ENCODE measurements around the gene MTHFD2L. TPM values are rescaled to one million over a fixed set of nuclear protein-coding genes. Genes with fewer than 3 reads are reported as not detected.

The MTHFD2L gene
- total RNA-seq, 1 experiment from 2014 or later = 9.4 TPM

GRCh38 chr4:74308215-74308614 is 150.3 kb downstream of the MTHFD2L start, which contains the start of gene EPGN:
EPGN (plus strand) TSS chr4:74308470; CDS start chr4:74308534, 64 bp downstream.
- H3K36me3 Mint-ChIP-seq = no peaks in the 10 kb centered on the region
- no peaks in the 10 kb centered on the region for H3K27me3 Mint-ChIP-seq (ENCODE audit: low read depth)
- no peak for DNase-seq (ENCODE audit: low spot score)
- no peak within 1 kb of the TSS for H3K4me3 Mint-ChIP-seq
- ChIA-PET POLR2A (no interaction called here), CTCF (interaction anchor here (2.4 to 4.7 kb wide), 2 partner anchors 80 to 119 kb away, joined by 12 to 26 read pairs; no protein-coding TSS in a partner anchor)
- H3K4me1 Mint-ChIP-seq = no peaks in the 10 kb centered on the region
- TF ChIP-seq ESRRA (CRISPR knock-in tag; IDR thresholded peaks at IDR 0.05; ENCODE audit: borderline replicate concordance) (no peak), TP53 (CRISPR knock-in tag; IDR thresholded peaks at IDR 0.05) (no peak), NFE2L1 (CRISPR knock-in tag; IDR thresholded peaks at IDR 0.05) (no peak), TEAD1 (CRISPR knock-in tag; IDR thresholded peaks at IDR 0.05) (no peak), SMAD3 (CRISPR knock-in tag; IDR thresholded peaks at IDR 0.05; ENCODE audit: borderline replicate concordance) (no peak), ZMAT4 (CRISPR knock-in tag; IDR thresholded peaks at IDR 0.05) (no peak), RELA (CRISPR knock-in tag; IDR thresholded peaks at IDR 0.05; ENCODE audit: borderline replicate concordance) (no peak), ZNF396 (CRISPR knock-in tag; IDR thresholded peaks at IDR 0.05; ENCODE audit: borderline replicate concordance) (no peak), ZNF423 (CRISPR knock-in tag; IDR thresholded peaks at IDR 0.05) (no peak), PREB (CRISPR knock-in tag; IDR thresholded peaks at IDR 0.05; ENCODE audit: borderline replicate concordance) (no peak), SP1 (CRISPR knock-in tag; conservative IDR thresholded peaks at IDR 0.05) (no peak), ETV6 (CRISPR knock-in tag; IDR thresholded peaks at IDR 0.05) (no peak), NR1H2 (CRISPR knock-in tag; IDR thresholded peaks at IDR 0.05) (no peak), CREM (CRISPR knock-in tag; IDR thresholded peaks at IDR 0.05) (no peak)
- H3K9me3 Mint-ChIP-seq = no peaks in the 10 kb centered on the region
- H3K27ac Mint-ChIP-seq = no peak within 1 kb of the TSS
- no peak for ATAC-seq

- Mint-ChIP-seq H3K27ac (no peak overlapping the region), H3K4me3 (no peak overlapping the region), H3K4me1 (no peaks in the 10 kb centered on the region), H3K36me3 (no peaks in the 10 kb centered on the region), H3K9me3 (no peaks in the 10 kb centered on the region), H3K27me3 (ENCODE audit: low read depth) (no peaks in the 10 kb centered on the region)
- TF ChIP-seq USF1 (CRISPR knock-in tag; IDR thresholded peaks at IDR 0.05) (no peak), NFYB (CRISPR knock-in tag; conservative IDR thresholded peaks at IDR 0.05; ENCODE audit: low read depth) (no peak), ESRRA (CRISPR knock-in tag; IDR thresholded peaks at IDR 0.05; ENCODE audit: borderline replicate concordance) (no peak), TP53 (CRISPR knock-in tag; IDR thresholded peaks at IDR 0.05) (no peak), FOXK1 (CRISPR knock-in tag; IDR thresholded peaks at IDR 0.05) (no peak), GTF2I (CRISPR knock-in tag; conservative IDR thresholded peaks at IDR 0.05) (no peak), ZNF121 (CRISPR knock-in tag; IDR thresholded peaks at IDR 0.05) (no peak), ZSCAN18 (CRISPR knock-in tag; IDR thresholded peaks at IDR 0.05) (no peak), ZNF232 (CRISPR knock-in tag; IDR thresholded peaks at IDR 0.05) (no peak), PRRX2 (CRISPR knock-in tag; IDR thresholded peaks at IDR 0.05) (no peak), NR3C1 (CRISPR knock-in tag; conservative IDR thresholded peaks at IDR 0.05; ENCODE audit: low read depth) (no peak), ATF6 (CRISPR knock-in tag; IDR thresholded peaks at IDR 0.05) (no peak), ZNF138 (CRISPR knock-in tag; conservative IDR thresholded peaks at IDR 0.05) (no peak), HMGA2 (CRISPR knock-in tag; IDR thresholded peaks at IDR 0.05) (no peak), ATF2 (CRISPR knock-in tag; IDR thresholded peaks at IDR 0.05; ENCODE audit: borderline replicate concordance, low read depth) (no peak)
- CTCF ChIA-PET = interaction anchor here (4.7 kb wide), 1 partner anchor 81 kb away, joined by 26 read pairs; no protein-coding TSS in a partner anchor
- DNase-seq (ENCODE audit: low spot score) (no peak), ATAC-seq (no peak)
- POLR2A ChIA-PET = interaction anchor here (0.6 kb wide), 1 partner anchor 108 kb away, joined by 4 read pairs; no protein-coding TSS in a partner anchor
Observed at GRCh38 chr4:74309223-74309622, 151.3 kb downstream of the MTHFD2L start.
